Esophagus squamous epithelium (tissue), 5 donors: Measurements from ENCODE around the gene GALK1. TPM values are rescaled to one million over a fixed set of nuclear protein-coding genes. Genes with fewer than 3 reads are reported as not detected.

ENCODE experiments used
- DNase-seq: peaks from one replicate; lab custom pipeline; 2025; lab: John Stamatoyannopoulos, UW
- H3K27ac ChIP-seq, 4 donors: fragments of 200-600 bp; sonication (generic); one replicate each; pipeline ENCODE4 v1.5.1; 2016 to 2019; ENCODE audit warnings: mild to moderate bottlenecking in 1 of 4
- H3K27me3 ChIP-seq, 4 donors: fragments of 200-600 bp; sonication (generic); 1 replicate in 3 of 4; 2 replicates in 1 of 4; pipeline versions ENCODE4 v1.5.1 to v1.6.0; 2017 to 2021; ENCODE audit warnings: antibody characterized with exemption in 1 of 4
- H3K36me3 ChIP-seq, 3 donors: fragments of 200-600 bp; sonication (generic); one replicate each; pipeline ENCODE4 v1.5.1; 2016 to 2019
- H3K4me1 ChIP-seq, 3 donors: fragments of 200-600 bp; sonication (generic); one replicate each; pipeline ENCODE4 v1.5.1; 2017 to 2019
- H3K4me3 ChIP-seq, 4 donors: fragments of 200-600 bp; sonication (generic); 1 replicate in 3 of 4; 2 replicates in 1 of 4; pipeline ENCODE4 v1.5.1; 2016 to 2019; ENCODE audit warnings: mild to moderate bottlenecking in 2 of 4, moderate library complexity in 1 of 4
- H3K9me3 ChIP-seq, 3 donors: fragments of 200-600 bp; sonication (generic); one replicate each; pipeline ENCODE4 v1.5.1; 2016 to 2019
- POLR2A ChIP-seq, 4 donors: fragments of 450-650 bp; IDR thresholded peaks; one replicate each; pipeline ENCODE4 v1.6.1; 2017; ENCODE audit warnings: antibody characterized with exemption in 4 of 4, mild to moderate bottlenecking in 4 of 4, moderate library complexity in 3 of 4
- WGBS, 2 donors: methylation state at CpG; one replicate each; pipeline ENCODE4 v1.1.5; 2018; 5-methylcytosine and 5-hydroxymethylcytosine counted together
- intact Hi-C: fragments of 100-400 bp; cut with DNase I; formaldehyde crosslinking; loops from one replicate; pipeline ENCODE4 v1.15.0; 2022
- total RNA-seq, 4 donors: library from RNA; depleted of rRNA; stranded (reverse); fragments of >200 nt; gene quantifications; one replicate each; pipeline ENCODE4 v1.1.0, GENCODE V29; 2016
- TF ChIP-seq, protein P1 (sequence below), 6 experiments: fragments of 450-650 bp in 4 of 6; fragments of 200-600 bp in 2 of 6; sonication (generic) in 2 of 6; IDR thresholded peaks; one replicate each; pipeline ENCODE4 v1.5.1; 2016 to 2019; ENCODE audit warnings: antibody characterized with exemption in 6 of 6, mild to moderate bottlenecking in 4 of 6, moderate library complexity in 4 of 6
- donor health status: DM: yes; HTN: yes; CAD: no.

The GALK1 gene
- total RNA-seq, 4 donors from 2014 or later, result 16.4 to 30.9 (median 20.2) TPM

GRCh38 chr17:75773121-75773807 lies 8.3 kb upstream of the GALK1 start:
- intact Hi-C loops, result loop anchor here (5.0 kb wide), 1 partner anchor 49 kb away; no protein-coding TSS in a partner anchor
- WGBS, 2 donors, result 73 to 85% methylated on average over 7 of the region's 12 CpGs
- TF ChIP-seq, protein P1, sequence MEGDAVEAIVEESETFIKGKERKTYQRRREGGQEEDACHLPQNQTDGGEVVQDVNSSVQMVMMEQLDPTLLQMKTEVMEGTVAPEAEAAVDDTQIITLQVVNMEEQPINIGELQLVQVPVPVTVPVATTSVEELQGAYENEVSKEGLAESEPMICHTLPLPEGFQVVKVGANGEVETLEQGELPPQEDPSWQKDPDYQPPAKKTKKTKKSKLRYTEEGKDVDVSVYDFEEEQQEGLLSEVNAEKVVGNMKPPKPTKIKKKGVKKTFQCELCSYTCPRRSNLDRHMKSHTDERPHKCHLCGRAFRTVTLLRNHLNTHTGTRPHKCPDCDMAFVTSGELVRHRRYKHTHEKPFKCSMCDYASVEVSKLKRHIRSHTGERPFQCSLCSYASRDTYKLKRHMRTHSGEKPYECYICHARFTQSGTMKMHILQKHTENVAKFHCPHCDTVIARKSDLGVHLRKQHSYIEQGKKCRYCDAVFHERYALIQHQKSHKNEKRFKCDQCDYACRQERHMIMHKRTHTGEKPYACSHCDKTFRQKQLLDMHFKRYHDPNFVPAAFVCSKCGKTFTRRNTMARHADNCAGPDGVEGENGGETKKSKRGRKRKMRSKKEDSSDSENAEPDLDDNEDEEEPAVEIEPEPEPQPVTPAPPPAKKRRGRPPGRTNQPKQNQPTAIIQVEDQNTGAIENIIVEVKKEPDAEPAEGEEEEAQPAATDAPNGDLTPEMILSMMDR (IDR thresholded peaks at IDR 0.05), result no peak
- no peak for TF ChIP-seq POLR2A (IDR thresholded peaks at IDR 0.05)
- Histone ChIP-seq H3K4me1 (peaks cover 15 to 37% (median 19%) of the 10 kb centered on the region in 3 donors), H3K27ac (no peak overlapping the region), H3K4me3 (no peak overlapping the region), H3K27me3 (no peaks in the 10 kb centered on the region), H3K36me3 (peaks cover 0 to 40% (median 6%) of the 10 kb centered on the region in 3 donors), H3K9me3 (no peaks in the 10 kb centered on the region)
- no peak for DNase-seq

- intact Hi-C loops, result loop anchor here (5.0 kb wide), 1 partner anchor 51 kb away; no protein-coding TSS in a partner anchor
- Histone ChIP-seq H3K27ac (no peak overlapping the region), H3K36me3 (peaks cover 0 to 24% (median 0%) of the 10 kb centered on the region in 3 donors), H3K4me1 (peaks cover 9 to 21% (median 10%) of the 10 kb centered on the region in 3 donors), H3K27me3 (no peaks in the 10 kb centered on the region), H3K4me3 (no peak overlapping the region), H3K9me3 (no peaks in the 10 kb centered on the region)
- TF ChIP-seq, protein P1 (IDR thresholded peaks at IDR 0.05), result peak in 3 of 6 experiments; percentile 26 to 47 (median 27)
- TF ChIP-seq POLR2A (IDR thresholded peaks at IDR 0.05), result no peak
- 61 to 73% methylated on average over 17 of the region's 17 CpGs for WGBS, 2 donors
- DNase-seq, result no peak
These were observed 6.6 kb upstream of the GALK1 start for GRCh38 chr17:75771334-75772281.

- H3K27ac ChIP-seq, result no peak overlapping the region
- peaks cover 0 to 4% (median 0%) of the 10 kb centered on the region in 3 donors for H3K36me3 ChIP-seq
- no peaks in the 10 kb centered on the region for H3K9me3 ChIP-seq
- WGBS, 2 donors, result 82 to 84% methylated on average over 3 of the region's 3 CpGs
- H3K27me3 ChIP-seq, result no peaks in the 10 kb centered on the region
- no peak overlapping the region for H3K4me3 ChIP-seq
- H3K4me1 ChIP-seq, result peaks cover 4 to 11% (median 9%) of the 10 kb centered on the region in 3 donors
- no peak for TF ChIP-seq POLR2A (IDR thresholded peaks at IDR 0.05)
- TF ChIP-seq, protein P1 (IDR thresholded peaks at IDR 0.05), result no peak
- no peak for DNase-seq
- intact Hi-C loops, result no loop called here
These were observed 4.5 kb upstream of the GALK1 start for GRCh38 chr17:75769536-75769935.

DNA sequence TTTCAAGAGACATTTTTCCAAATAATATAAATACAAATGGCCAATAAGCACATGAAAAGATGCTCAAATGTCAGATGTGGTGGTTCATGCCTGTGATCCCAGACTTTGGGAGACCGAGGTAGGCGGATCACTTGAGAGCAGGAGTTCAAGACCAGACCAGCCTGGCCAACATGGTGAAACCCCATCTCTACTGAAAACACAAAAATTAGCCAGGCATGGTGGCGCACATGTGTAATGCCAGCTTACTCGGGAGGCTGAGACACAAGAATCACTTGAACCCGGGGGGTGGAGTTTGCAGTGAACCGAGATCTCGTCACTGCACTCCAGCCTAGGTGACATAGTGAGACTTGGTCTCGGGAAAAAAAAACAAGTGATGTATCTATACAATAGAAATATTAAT lies 2.9 kb upstream of the GALK1 start:
- H3K27me3 ChIP-seq, result no peaks in the 10 kb centered on the region
- 81 to 82% methylated on average over 8 of the region's 8 CpGs for WGBS, 2 donors
- peaks cover 18 to 27% (median 23%) of the 10 kb centered on the region in 3 donors for H3K4me1 ChIP-seq
- H3K27ac ChIP-seq, result no peak overlapping the region
- intact Hi-C loops, result no loop called here
- no peak overlapping the region for H3K4me3 ChIP-seq
- TF ChIP-seq, protein P1 (IDR thresholded peaks at IDR 0.05), result no peak
- no peak for TF ChIP-seq POLR2A (IDR thresholded peaks at IDR 0.05)
- H3K36me3 ChIP-seq, result peaks cover 0 to 1% (median 0%) of the 10 kb centered on the region in 3 donors
- H3K9me3 ChIP-seq, result no peaks in the 10 kb centered on the region
- no peak for DNase-seq
